Measurements from ENCODE around the gene ZNF592.
"Not testable (repeated sequence)": the region's sequence is repeated elsewhere in the genome, so short reads cannot be mapped to it uniquely, and the experiment has no call there.

Gene ZNF592

DNA sequence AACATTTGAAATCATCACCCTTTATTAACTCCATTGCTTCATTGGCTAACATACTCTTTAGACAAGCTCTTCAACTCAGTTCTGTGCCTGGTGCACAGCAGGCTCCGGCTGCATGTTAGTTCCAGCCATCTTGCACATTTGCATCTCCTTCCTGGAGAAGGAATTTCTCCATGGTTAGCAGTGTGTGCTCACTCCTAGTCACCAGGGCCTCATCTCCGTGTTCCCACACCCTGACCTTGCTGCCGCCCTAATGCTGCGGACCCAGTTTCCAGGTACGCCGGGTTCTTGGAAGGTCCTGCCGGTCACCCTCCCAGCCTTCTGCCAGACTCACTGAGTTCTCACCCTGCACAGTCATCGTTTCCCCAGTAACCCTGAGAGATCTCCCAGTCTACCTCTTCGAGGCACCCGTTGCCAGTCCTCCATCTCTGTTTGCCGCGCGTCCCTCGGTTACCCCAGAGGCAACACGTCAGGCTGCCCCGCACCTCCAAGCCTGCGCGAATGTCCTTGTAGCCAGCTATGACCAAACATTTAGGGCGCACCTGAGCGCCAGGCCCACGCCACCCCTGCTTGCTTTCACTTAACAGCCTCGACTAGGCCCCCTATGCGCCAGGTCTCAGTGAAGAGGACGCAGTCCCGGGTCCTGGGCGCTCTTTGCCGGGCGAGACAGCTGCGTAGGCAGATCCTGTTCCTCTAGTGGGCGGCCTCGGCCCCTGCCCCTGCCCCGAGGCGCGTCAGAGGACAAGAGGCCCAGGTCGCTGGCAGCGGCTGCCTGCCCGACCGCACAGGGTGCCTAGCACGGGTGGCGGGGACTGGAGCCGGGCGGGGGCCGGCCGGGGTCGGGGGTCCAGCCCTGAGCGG is 747 bp upstream of the ZNF592 start:
- DNase-seq (ENCODE audit: low read depth in 1 of 2, low spot score in 1 of 2) = peak; percentile 53 to 55

- DNase-seq (ENCODE audit: low read depth in 1 of 2, low spot score in 1 of 2) = no peak
These were observed 959 bp downstream of the ZNF592 start for GRCh38 chr15:84749111-84749991.

DNA sequence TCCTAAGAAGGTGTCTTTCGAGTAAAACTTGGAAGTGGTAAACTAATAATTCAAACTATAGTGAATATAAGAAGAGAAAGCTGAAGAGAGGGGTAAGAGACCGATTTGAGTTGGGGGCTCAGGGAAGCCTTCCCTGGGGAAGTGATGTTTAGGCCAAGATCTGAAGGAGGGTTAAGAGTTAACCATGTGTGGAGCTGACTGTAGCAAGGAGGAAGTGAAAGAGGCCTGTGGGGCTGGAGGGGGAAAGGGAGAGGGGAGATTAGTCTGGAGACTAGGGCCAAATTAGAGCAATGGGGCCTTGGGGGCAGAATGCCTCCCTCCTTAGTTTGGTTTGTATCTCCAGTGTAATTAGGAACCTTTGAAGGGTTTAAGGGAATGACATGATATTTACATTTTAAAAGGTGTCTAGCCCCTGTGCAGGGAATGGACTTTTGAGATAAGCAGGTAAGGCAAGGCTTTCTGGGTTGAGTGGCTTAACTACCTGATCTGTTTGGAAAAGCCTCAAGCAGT is 2.2 kb downstream of the ZNF592 start:
- no peak for DNase-seq (ENCODE audit: low read depth in 1 of 2, low spot score in 1 of 2)

- DNase-seq (ENCODE audit: low read depth in 1 of 2, low spot score in 1 of 2) = not testable (repeated sequence)
These were observed 3.3 kb downstream of the ZNF592 start for GRCh38 chr15:84751721-84752120.

GRCh38 chr15:84752195-84752594 is 3.8 kb downstream of the ZNF592 start:
- DNase-seq (ENCODE audit: low read depth in 1 of 2, low spot score in 1 of 2) = no peak

DNA sequence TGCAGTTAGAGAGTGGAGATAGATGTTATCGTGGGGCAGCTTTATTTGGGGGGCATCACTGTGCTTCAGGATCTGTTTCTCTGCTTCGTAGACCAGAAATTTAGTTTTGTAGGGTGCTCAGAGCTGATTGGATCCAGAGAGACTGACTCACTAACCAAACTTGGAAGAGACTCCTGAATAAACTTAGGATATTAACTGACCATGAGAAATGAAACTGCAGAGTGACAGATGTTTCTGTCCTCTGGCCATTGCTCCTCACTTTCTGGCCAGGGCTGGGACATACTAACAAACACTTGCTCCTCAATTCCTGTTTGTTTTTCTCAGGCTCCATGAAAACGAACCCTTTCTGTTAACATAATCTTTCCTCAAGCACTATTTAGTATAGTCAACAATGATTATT is 4.3 kb downstream of the ZNF592 start:
- no peak for DNase-seq (ENCODE audit: low read depth in 1 of 2, low spot score in 1 of 2)

DNA sequence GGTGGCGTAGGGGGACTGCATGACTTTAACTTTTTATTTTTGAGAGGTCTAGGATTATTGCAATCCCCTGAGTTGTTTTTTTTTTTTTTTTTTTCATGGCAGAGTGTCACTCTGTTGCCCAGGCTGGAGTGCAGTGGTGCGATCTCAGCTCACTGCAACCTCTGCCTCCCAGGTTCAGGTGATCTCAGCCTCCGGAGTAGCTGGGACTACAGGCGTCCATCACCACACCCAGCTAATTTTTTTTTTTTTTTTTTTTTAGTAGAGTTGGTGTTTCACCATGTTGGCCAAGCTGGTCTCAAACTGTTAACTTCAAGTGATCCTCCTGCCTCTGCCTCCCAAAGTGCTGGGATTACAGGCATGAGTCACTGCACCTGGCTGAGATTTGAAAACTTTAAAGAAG is 6.5 kb downstream of the ZNF592 start:
- not testable (repeated sequence) for DNase-seq (ENCODE audit: low read depth in 1 of 2, low spot score in 1 of 2)

DNA sequence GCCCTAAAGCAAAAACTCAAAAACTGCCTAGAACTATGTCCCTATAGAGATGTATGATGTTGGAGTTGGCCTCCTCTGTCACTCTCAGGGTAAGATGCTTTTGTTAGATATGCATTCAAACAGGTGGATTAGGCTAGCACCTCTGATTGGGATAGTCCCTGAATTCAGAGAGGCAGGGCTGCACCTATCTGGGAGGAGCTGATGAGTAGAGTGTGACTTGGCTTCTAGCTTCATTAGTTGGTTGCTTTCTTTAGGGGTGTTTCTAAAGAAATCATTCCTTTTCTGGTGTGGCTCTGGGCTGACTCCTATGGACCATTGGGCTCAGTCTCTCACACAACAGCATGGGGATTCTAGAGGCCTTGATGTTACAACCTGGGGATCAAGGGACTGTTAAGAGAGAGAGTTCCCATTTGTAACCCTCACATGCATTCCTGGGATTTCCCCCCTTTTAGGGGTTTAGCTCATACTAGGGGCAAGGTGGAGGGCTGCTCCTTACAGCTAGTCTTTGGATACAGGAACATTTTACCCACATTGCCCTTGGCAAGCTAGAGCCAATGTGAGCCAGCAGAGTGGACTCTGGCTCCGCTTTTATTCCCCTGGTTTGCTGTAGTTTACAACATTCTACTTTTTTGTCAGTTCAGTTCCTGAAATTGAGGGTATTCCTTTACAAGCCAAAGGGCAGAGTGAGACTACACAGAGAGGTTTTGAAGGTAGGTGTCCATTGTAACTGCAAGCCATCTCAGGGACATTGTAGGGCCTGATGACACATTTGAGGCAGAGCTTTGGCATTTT is 7.5 kb downstream of the ZNF592 start:
- DNase-seq (ENCODE audit: low read depth in 1 of 2, low spot score in 1 of 2) = no peak

DNA sequence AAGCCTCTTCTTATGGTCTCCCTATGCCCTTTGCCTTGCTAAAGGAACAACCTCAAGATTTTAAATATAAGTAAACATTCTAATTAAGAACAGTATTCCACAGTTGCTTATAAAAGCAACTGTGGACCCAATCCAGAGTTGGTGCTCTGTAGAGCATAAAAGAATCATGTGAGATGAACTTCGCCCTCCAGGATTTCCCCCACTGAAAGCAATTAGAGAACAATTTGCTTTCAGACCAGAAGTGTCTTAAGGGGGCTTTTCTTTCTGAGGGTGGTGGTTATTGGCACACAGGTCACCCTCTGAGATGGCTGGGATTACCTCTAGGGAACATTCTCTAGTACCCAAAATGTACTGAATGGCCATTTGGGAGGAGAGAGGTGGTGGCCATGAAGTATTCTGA is 10.6 kb downstream of the ZNF592 start:
- no peak for DNase-seq (ENCODE audit: low read depth in 1 of 2, low spot score in 1 of 2)

- no peak for DNase-seq (ENCODE audit: low read depth in 1 of 2, low spot score in 1 of 2)
These were observed 11.8 kb downstream of the ZNF592 start for GRCh38 chr15:84760219-84760618.

DNA sequence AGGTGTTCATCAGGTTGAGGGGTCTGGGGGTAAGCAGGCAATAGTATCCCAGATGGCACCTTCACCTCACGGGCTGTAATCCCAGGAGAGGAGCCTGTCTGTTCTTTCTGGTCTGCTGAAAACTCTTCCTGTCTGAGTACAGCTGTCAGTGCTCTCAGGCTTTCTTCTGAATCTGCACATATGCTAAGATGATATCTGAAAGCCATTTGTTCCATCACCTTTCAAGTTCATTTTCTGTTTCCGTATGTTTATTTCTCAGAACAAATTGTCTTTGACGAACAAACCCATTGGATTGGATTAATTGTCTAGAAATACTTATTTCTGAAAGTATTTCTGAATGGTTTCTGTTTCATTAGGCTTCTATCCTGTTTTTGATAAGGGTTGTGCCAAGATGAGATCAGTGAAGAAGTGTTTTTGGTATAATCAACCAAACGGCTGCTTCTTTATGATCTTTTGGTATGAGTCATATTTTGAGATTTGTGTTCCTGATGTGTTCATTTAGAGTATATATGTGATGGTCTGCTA is 13.3 kb downstream of the ZNF592 start:
- DNase-seq (ENCODE audit: low read depth in 1 of 2, low spot score in 1 of 2) = no peak

GRCh38 chr15:84762840-84763572 is 14.6 kb downstream of the ZNF592 start:
- no peak for DNase-seq (ENCODE audit: low read depth in 1 of 2, low spot score in 1 of 2)

DNA sequence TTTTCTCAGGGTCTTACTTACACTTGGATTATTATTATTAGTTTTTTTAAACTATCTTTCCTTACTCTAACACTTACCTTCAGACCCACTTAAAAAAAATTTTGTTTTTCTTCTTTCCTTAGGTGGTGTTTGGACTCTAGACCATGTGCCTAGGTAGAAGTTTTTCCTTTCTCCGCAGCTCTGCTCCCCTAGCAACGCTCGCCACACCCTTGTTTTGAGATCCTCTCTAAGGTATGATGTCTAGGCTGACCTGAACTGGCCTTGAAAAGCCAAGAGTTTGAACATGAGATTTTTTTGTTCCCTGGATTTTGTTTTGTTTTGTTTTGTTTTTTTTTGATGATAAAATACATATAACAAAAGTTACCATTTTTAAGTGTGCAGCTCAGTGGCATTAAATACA is 16.2 kb downstream of the ZNF592 start:
- no peak for DNase-seq (ENCODE audit: low read depth in 1 of 2, low spot score in 1 of 2)

DNA sequence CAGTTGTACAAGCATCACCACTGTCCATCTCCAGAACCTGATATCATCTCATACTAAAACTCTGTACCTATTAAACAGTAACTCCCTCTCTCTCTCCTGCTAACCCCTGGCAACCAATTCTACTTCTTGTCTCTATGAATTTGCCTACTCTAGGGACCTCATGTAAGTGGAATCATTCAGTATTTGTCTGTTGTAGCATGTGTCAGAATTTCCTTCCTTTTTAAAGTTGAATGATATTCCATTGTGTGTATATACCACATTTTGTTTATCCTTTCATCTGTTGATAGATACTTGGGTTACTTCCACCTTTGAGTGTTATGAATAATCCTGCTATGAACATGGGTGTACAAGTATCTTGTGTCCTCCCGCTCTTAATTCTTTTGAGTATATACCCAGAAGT is 16.6 kb downstream of the ZNF592 start:
- no peak for DNase-seq (ENCODE audit: low read depth in 1 of 2, low spot score in 1 of 2)

- no peak for DNase-seq (ENCODE audit: low read depth in 1 of 2, low spot score in 1 of 2)
These were observed 17.3 kb downstream of the ZNF592 start for GRCh38 chr15:84765675-84766074.

GRCh38 chr15:84766461-84767035 is 18.2 kb downstream of the ZNF592 start:
- DNase-seq (ENCODE audit: low read depth in 1 of 2, low spot score in 1 of 2) = no peak

- DNase-seq (ENCODE audit: low read depth in 1 of 2, low spot score in 1 of 2) = no peak
These were observed 23.6 kb downstream of the ZNF592 start for GRCh38 chr15:84772031-84772430.

DNA sequence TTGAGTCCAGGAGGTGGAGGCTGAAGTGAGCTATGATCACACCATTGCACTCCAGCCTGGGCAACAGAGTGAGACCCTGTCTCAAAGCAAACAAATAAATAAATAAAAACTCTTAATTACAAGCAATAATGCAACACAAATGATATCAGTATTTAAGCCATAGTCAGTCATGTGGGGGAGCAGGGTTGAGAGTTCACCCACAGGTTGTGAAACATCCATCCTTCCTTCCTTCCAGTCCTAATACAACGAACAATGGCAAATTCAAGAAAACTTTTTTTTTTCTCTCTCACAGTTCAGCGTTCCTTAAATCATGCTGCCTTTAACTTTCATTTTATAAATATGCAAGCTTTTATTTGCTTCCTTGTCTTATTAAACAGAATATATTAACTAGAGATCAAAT is 24.1 kb downstream of the ZNF592 start:
- DNase-seq (ENCODE audit: low read depth in 1 of 2, low spot score in 1 of 2) = no peak

DNA sequence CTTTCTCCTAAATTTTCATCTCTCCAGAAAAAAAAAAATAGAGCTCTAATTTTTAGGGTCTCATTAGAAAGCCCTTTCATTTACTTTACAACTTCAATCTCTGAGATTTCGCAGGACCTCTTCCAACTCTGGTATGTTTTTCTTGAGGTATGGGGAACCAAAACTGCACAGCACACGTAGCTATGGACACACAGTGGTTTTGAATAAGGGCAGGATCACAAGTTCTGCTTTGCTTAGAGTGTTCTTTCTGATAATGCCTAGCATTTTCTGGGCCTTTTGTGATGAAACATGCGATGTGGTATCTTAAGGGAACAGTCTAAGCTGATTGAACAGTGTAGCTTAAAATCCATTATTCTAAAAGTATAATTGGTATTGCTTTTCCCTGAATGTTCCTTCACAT is 25.3 kb downstream of the ZNF592 start:
- no peak for DNase-seq (ENCODE audit: low read depth in 1 of 2, low spot score in 1 of 2)

DNA sequence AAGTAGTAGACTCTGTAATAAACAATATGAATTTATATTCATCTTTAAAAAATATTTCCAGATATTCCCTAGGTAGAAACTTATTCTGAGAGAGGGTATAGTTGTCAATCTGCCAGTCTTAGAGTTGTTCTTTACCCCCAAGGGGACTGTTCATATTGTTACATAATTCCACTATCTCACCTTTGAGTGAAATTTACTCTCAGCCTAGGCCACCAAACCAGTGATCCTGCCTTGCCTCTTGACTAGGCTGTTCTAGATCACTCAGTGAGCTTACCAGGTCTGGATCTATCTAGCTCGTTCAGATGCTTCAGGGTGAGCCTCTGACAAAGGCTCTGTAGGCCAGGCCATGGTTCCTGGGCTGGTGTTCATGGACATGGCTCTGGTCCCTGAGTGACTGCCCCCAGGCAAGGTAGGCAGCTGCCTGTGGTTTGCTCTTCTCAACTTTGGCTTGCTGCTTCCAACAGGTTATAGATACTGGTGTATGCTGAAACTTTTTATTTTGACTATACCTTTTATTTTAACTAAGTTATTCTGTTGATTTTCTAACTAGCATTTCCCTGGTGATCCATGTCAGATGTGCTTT is 27.6 kb downstream of the ZNF592 start:
- DNase-seq (ENCODE audit: low read depth in 1 of 2, low spot score in 1 of 2) = no peak

All from activated T-helper 1 cell treated with anti-CD3 and anti-CD28 coated beads, Interleukin-2, amount 50 U/mL, for 16 hours (primary cell).